Liver (tissue), 9 donors: ENCODE data around the gene TTC28. TPM values are rescaled to one million over a fixed set of nuclear protein-coding genes. Genes with fewer than 3 reads are reported as not detected.

Source experiments
- DNase-seq: peaks from one replicate; pipeline ENCODE4 v3.0.0-alpha.2; 2017; ENCODE audit warnings: low spot score
- H3K27ac ChIP-seq, 2 donors: one replicate each; pipeline ENCODE4 v1.7.0; 2013; ENCODE audit warnings: inconsistent platforms in 2 of 2, low read length in 2 of 2, control low read depth in 1 of 2, low read depth in 1 of 2, mild to moderate bottlenecking in 1 of 2
- H3K27me3 ChIP-seq, 4 donors: one replicate each; pipeline versions ENCODE4 v1.6.1 to v1.7.0; 2013; ENCODE audit warnings: low read length in 3 of 4, inconsistent platforms in 1 of 4, mild to moderate bottlenecking in 1 of 4, moderate library complexity in 1 of 4; ENCODE audit not compliant: control insufficient read depth in 4 of 4, insufficient read depth in 4 of 4
- H3K36me3 ChIP-seq, 4 donors: one replicate each; pipeline versions ENCODE4 v1.6.1 to v1.7.0; 2013; ENCODE audit warnings: low read length in 3 of 4, mild to moderate bottlenecking in 3 of 4, low read depth in 1 of 4, moderate library complexity in 1 of 4; ENCODE audit not compliant: control insufficient read depth in 4 of 4, insufficient read depth in 3 of 4
- H3K4me1 ChIP-seq, 4 donors: one replicate each; pipeline versions ENCODE4 v1.6.1 to v1.7.0; 2013; ENCODE audit warnings: low read length in 3 of 4, mild to moderate bottlenecking in 3 of 4, moderate library complexity in 1 of 4; ENCODE audit not compliant: control insufficient read depth in 4 of 4, insufficient read depth in 4 of 4
- H3K4me3 ChIP-seq, 3 donors: one replicate each; pipeline versions ENCODE4 v1.6.1 to v1.7.0; 2013; ENCODE audit warnings: low read length in 3 of 3, control low read depth in 1 of 3, low read depth in 1 of 3, mild to moderate bottlenecking in 1 of 3
- H3K9ac ChIP-seq, 2 donors: one replicate each; pipeline ENCODE4 v1.7.0; 2013; ENCODE audit warnings: low read length in 2 of 2, mild to moderate bottlenecking in 2 of 2, moderate library complexity in 2 of 2, control low read depth in 1 of 2, low read depth in 1 of 2
- H3K9me3 ChIP-seq, 4 donors: one replicate each; pipeline versions ENCODE4 v1.6.1 to v1.7.0; 2013; ENCODE audit warnings: low read length in 3 of 4; ENCODE audit not compliant: control insufficient read depth in 4 of 4
- EGR1 ChIP-seq, 2 donors: IDR thresholded peaks; 2 replicates each; pipeline ENCODE4 v1.6.1; 2016 to 2018; ENCODE audit warnings: antibody characterized with exemption in 2 of 2, low read depth in 2 of 2
- FOXA1 ChIP-seq: IDR thresholded peaks from 2 replicates; pipeline ENCODE4 v1.6.1; 2016; ENCODE audit warnings: antibody characterized with exemption
- FOXA2 ChIP-seq: IDR thresholded peaks from 2 replicates; pipeline ENCODE4 v1.6.1; 2016; ENCODE audit warnings: antibody characterized with exemption
- GABPA ChIP-seq, 2 donors: IDR thresholded peaks in 1 of 2; conservative IDR thresholded peaks in 1 of 2; 2 replicates each; pipeline ENCODE4 v1.6.1; 2016; ENCODE audit warnings: antibody characterized with exemption in 2 of 2, mild to moderate bottlenecking in 1 of 2, moderate library complexity in 1 of 2
- HNF4A ChIP-seq, 2 donors: conservative IDR thresholded peaks; 2 replicates each; pipeline ENCODE4 v1.6.1; 2016; ENCODE audit warnings: antibody characterized with exemption in 2 of 2, mild to moderate bottlenecking in 2 of 2
- HNF4G ChIP-seq: IDR thresholded peaks from 2 replicates; pipeline ENCODE4 v1.6.1; 2016; ENCODE audit warnings: antibody characterized with exemption
- JUND ChIP-seq, 2 donors: IDR thresholded peaks; 2 replicates each; pipeline ENCODE4 v1.6.1; 2016; ENCODE audit warnings: antibody characterized with exemption in 2 of 2
- NR2F2 ChIP-seq: IDR thresholded peaks from 2 replicates; pipeline ENCODE4 v1.6.1; 2016; ENCODE audit warnings: antibody characterized with exemption
- RAD21 ChIP-seq, 2 donors: IDR thresholded peaks; 2 replicates each; pipeline ENCODE4 v1.6.1; 2016; ENCODE audit warnings: antibody characterized with exemption in 2 of 2, mild to moderate bottlenecking in 2 of 2
- RXRA ChIP-seq, 2 donors: IDR thresholded peaks; 2 replicates each; pipeline ENCODE4 v1.6.1; 2017 to 2018; ENCODE audit warnings: antibody characterized with exemption in 2 of 2, mild to moderate bottlenecking in 1 of 2
- SP1 ChIP-seq: IDR thresholded peaks from 2 replicates; pipeline ENCODE4 v1.6.1; 2018; ENCODE audit warnings: antibody characterized with exemption, mild to moderate bottlenecking
- TAF1 ChIP-seq: conservative IDR thresholded peaks from 2 replicates; pipeline ENCODE4 v1.6.1; 2016; ENCODE audit warnings: antibody characterized with exemption, mild to moderate bottlenecking
- YY1 ChIP-seq: IDR thresholded peaks from 2 replicates; pipeline ENCODE4 v1.6.1; 2016; ENCODE audit warnings: antibody characterized with exemption, mild to moderate bottlenecking
- WGBS: extraction: QIAGEN DNeasy Blood & Tissue Kit; methylation state at CpG from one replicate; pipeline ENCODE4 v1.1.7; 2013; 5-methylcytosine and 5-hydroxymethylcytosine counted together
- polyA plus RNA-seq, 2 donors: library from polyadenylated mRNA; stranded (reverse) in 1 of 2; unstranded in 1 of 2; fragments of 200-250 nt in 1 of 2; fragments of >200 nt in 1 of 2; fragmentation: Nextera tagmentation in 1 of 2; extraction: Ambion mirVana in 1 of 2; gene quantifications; one replicate each; pipeline versions ENCODE4 v1.2.1 to v1.2.3, GENCODE V29; 2013 to 2015
- total RNA-seq, 2 donors: library from RNA; depleted of rRNA; stranded (reverse); fragments of >200 nt; gene quantifications; one replicate each; pipeline ENCODE4 v1.2.3, GENCODE V29; 2014
- TF ChIP-seq, protein P1 (sequence below): IDR thresholded peaks from 2 replicates; pipeline ENCODE4 v1.6.1; 2016; ENCODE audit warnings: antibody characterized with exemption
- TF ChIP-seq, protein P2 (sequence below): fragments of 150-350 bp; IDR thresholded peaks from 2 replicates; pipeline ENCODE4 v1.5.1; 2017; ENCODE audit warnings: improper control_type of control experiment, low read depth, low read length; ENCODE audit not compliant: missing input control
- TF ChIP-seq, protein P3 (sequence below): IDR thresholded peaks from 2 replicates; pipeline ENCODE4 v1.6.1; 2016; ENCODE audit warnings: antibody characterized with exemption, mild to moderate bottlenecking
- TF ChIP-seq, protein P4 (sequence below): IDR thresholded peaks from 2 replicates; pipeline ENCODE4 v1.6.1; 2016; ENCODE audit warnings: antibody characterized with exemption
- TF ChIP-seq, protein P5 (sequence below): IDR thresholded peaks from 2 replicates; pipeline ENCODE4 v1.6.1; 2016; ENCODE audit warnings: antibody characterized with exemption
- donor health status: healthy.
- donor health status: healthy.
- donor health status: healthy.
- donor health status: healthy.
- donor health status: healthy.

Gene TTC28
- total and polyA plus RNA-seq, 4 donors, result 4.2 to 19.4 (median 5.9) TPM

DNA sequence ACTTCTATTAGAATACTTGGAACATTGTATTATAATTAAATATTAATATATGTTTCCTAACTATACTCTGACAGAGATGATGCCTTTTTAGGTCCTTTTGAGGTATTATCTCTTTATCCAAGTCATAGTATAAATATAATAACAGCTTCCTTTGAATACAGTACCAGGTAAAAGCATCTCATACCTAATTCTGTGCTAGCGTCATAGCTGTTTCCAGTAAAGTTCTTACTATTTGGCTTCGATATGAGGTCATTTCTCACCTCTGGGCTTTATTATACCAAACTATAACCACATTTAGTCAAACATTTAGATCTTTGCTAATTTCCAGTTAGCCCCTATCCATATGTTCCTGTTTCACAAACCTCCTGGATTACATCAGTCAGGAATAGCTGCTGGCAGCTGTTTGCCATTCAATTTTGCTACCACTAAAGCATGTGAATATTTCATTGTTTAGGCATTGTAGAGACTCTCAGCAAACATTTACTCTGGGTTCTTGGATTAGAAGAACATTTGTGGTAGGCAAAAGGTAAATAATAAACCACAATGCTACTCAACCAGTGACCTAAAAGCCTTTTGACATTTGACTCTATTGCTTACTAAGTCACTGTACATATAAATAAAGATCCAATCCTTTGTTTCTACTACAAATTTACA is 255.1 kb downstream of the TTC28 start (continued):
- no peak for TF ChIP-seq EGR1 (IDR thresholded peaks at IDR 0.05; ENCODE audit: low read depth in 2 of 2)
- TF ChIP-seq, protein P1, sequence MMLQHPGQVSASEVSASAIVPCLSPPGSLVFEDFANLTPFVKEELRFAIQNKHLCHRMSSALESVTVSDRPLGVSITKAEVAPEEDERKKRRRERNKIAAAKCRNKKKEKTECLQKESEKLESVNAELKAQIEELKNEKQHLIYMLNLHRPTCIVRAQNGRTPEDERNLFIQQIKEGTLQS, result no peak
- TF ChIP-seq HNF4G, result no peak
- TF ChIP-seq HNF4A (conservative IDR thresholded peaks at IDR 0.05), result no peak
- no peak for TF ChIP-seq FOXA2
- TF ChIP-seq NR2F2, result no peak
- no peak for TF ChIP-seq JUND (IDR thresholded peaks at IDR 0.05)
- TF ChIP-seq, protein P2, sequence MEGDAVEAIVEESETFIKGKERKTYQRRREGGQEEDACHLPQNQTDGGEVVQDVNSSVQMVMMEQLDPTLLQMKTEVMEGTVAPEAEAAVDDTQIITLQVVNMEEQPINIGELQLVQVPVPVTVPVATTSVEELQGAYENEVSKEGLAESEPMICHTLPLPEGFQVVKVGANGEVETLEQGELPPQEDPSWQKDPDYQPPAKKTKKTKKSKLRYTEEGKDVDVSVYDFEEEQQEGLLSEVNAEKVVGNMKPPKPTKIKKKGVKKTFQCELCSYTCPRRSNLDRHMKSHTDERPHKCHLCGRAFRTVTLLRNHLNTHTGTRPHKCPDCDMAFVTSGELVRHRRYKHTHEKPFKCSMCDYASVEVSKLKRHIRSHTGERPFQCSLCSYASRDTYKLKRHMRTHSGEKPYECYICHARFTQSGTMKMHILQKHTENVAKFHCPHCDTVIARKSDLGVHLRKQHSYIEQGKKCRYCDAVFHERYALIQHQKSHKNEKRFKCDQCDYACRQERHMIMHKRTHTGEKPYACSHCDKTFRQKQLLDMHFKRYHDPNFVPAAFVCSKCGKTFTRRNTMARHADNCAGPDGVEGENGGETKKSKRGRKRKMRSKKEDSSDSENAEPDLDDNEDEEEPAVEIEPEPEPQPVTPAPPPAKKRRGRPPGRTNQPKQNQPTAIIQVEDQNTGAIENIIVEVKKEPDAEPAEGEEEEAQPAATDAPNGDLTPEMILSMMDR, result no peak
- no peak for TF ChIP-seq TAF1

DNA sequence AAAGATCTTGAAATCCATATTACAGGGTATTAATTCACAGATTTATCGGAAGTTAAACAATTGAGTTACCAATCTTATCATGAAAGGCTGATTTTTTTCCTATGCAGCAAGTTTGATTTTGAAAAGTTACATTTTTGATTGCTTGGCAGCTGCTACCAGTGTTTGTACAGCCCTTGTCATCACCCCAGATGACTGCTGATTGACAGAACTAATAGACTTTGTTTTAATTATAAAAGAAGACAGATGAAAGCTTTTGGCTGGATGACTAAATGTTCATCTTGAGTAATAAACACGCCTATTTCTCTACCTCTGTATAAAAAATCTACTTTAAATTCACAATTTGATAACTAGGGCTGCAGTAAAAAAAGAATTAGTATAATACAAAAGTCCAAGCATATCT is 259.7 kb downstream of the TTC28 start:
- Histone ChIP-seq H3K4me3 (no peak overlapping the region), H3K4me1 (peaks cover 0 to 6% (median 0%) of the 10 kb centered on the region in 4 donors), H3K27me3 (no peaks in the 10 kb centered on the region), H3K36me3 (no peaks in the 10 kb centered on the region), H3K9ac (no peak overlapping the region), H3K27ac (no peak overlapping the region), H3K9me3 (no peaks in the 10 kb centered on the region)
- WGBS, result 92% methylated on average over 2 of the region's 2 CpGs
- TF ChIP-seq FOXA2 (no peak), SP1 (no peak), NR2F2 (no peak), TAF1 (no peak), FOXA1 (no peak), HNF4A (conservative IDR thresholded peaks at IDR 0.05) (no peak), GABPA (IDR thresholded peaks at IDR 0.05 in 1 of 2, conservative IDR thresholded peaks at IDR 0.05 in 1 of 2) (no peak), HNF4G (no peak), JUND (IDR thresholded peaks at IDR 0.05) (no peak), RAD21 (IDR thresholded peaks at IDR 0.05) (no peak), EGR1 (IDR thresholded peaks at IDR 0.05; ENCODE audit: low read depth in 2 of 2) (no peak), YY1 (no peak), RXRA (IDR thresholded peaks at IDR 0.05) (no peak)
- TF ChIP-seq, protein P3, sequence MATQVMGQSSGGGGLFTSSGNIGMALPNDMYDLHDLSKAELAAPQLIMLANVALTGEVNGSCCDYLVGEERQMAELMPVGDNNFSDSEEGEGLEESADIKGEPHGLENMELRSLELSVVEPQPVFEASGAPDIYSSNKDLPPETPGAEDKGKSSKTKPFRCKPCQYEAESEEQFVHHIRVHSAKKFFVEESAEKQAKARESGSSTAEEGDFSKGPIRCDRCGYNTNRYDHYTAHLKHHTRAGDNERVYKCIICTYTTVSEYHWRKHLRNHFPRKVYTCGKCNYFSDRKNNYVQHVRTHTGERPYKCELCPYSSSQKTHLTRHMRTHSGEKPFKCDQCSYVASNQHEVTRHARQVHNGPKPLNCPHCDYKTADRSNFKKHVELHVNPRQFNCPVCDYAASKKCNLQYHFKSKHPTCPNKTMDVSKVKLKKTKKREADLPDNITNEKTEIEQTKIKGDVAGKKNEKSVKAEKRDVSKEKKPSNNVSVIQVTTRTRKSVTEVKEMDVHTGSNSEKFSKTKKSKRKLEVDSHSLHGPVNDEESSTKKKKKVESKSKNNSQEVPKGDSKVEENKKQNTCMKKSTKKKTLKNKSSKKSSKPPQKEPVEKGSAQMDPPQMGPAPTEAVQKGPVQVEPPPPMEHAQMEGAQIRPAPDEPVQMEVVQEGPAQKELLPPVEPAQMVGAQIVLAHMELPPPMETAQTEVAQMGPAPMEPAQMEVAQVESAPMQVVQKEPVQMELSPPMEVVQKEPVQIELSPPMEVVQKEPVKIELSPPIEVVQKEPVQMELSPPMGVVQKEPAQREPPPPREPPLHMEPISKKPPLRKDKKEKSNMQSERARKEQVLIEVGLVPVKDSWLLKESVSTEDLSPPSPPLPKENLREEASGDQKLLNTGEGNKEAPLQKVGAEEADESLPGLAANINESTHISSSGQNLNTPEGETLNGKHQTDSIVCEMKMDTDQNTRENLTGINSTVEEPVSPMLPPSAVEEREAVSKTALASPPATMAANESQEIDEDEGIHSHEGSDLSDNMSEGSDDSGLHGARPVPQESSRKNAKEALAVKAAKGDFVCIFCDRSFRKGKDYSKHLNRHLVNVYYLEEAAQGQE, result no peak
- TF ChIP-seq, protein P1, result no peak
- TF ChIP-seq, protein P4, sequence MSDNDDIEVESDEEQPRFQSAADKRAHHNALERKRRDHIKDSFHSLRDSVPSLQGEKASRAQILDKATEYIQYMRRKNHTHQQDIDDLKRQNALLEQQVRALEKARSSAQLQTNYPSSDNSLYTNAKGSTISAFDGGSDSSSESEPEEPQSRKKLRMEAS, result no peak
- TF ChIP-seq, protein P2, result no peak
- TF ChIP-seq, protein P5, sequence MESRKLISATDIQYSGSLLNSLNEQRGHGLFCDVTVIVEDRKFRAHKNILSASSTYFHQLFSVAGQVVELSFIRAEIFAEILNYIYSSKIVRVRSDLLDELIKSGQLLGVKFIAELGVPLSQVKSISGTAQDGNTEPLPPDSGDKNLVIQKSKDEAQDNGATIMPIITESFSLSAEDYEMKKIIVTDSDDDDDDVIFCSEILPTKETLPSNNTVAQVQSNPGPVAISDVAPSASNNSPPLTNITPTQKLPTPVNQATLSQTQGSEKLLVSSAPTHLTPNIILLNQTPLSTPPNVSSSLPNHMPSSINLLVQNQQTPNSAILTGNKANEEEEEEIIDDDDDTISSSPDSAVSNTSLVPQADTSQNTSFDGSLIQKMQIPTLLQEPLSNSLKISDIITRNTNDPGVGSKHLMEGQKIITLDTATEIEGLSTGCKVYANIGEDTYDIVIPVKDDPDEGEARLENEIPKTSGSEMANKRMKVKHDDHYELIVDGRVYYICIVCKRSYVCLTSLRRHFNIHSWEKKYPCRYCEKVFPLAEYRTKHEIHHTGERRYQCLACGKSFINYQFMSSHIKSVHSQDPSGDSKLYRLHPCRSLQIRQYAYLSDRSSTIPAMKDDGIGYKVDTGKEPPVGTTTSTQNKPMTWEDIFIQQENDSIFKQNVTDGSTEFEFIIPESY, result no peak
- DNase-seq, result no peak
